ENCODE data around the gene MT3. TPM values are rescaled to one million over a fixed set of nuclear protein-coding genes. Genes with fewer than 3 reads are reported as not detected.

The MT3 gene
- total and polyA plus RNA-seq, 2 of the 8 experiments (the other 6 are each of a cell fraction or from before 2014, with no cell fraction given) = 0.17 TPM; not detected in 1

- H3K14ac ChIP-seq (ENCODE audit: insufficient read length) = no peak overlapping the region
- H3K79me1 ChIP-seq (ENCODE audit: low read depth, low read length) = no peaks in the 10 kb centered on the region
- no peak overlapping the region for H2AK5ac ChIP-seq (ENCODE audit: low read depth, low read length)
- H3K9ac ChIP-seq (replicated peaks in 1 of 4; ENCODE audit: extremely low read depth in 1 of 4, low read depth in 3 of 4, low read length in 3 of 4) = no peak overlapping the region; a peak in 1 of 7 replicates
- H4K91ac ChIP-seq (replicated peaks; ENCODE audit: insufficient read length, low read length) = no peak overlapping the region
- H3K56ac ChIP-seq (replicated peaks; ENCODE audit: insufficient read length, low read depth, low read length) = no peak overlapping the region
- no peak overlapping the region for H4K8ac ChIP-seq (ENCODE audit: extremely low read depth, insufficient read depth, low read length)
- no peak overlapping the region for H3K27ac ChIP-seq (ENCODE audit: low read depth, low read length)
- H3K9me3 ChIP-seq (ENCODE audit: insufficient read depth in 2 of 2, low read depth in 1 of 2, low read length in 1 of 2) = no peaks in the 10 kb centered on the region
- H3K79me2 ChIP-seq (ENCODE audit: control insufficient read depth in 1 of 2, insufficient read depth in 2 of 2, low read length in 2 of 2) = no peaks in the 10 kb centered on the region
- peaks cover 27 to 71% (median 57%) of the 10 kb centered on the region in 4 experiments for H3K27me3 ChIP-seq (replicated peaks in 1 of 4; ENCODE audit: control insufficient read depth in 3 of 4, extremely low read depth in 1 of 4, insufficient read depth in 3 of 4, low read length in 3 of 4)
- no peak overlapping the region for H2BK120ac ChIP-seq (replicated peaks; ENCODE audit: low read depth, low read length)
- H2AFZ ChIP-seq (ENCODE audit: low read length) = no peak overlapping the region
- H3K18ac ChIP-seq (ENCODE audit: extremely low read depth, low read length) = no peak overlapping the region
- H2BK5ac ChIP-seq (ENCODE audit: low read depth, low read length) = no peak overlapping the region
- H4K20me1 ChIP-seq (replicated peaks in 1 of 2; ENCODE audit: control insufficient read depth in 1 of 2, insufficient read depth in 2 of 2, low read length in 2 of 2) = peaks cover 0 to 2% of the 10 kb centered on the region in 2 experiments
- no peak overlapping the region for H2BK20ac ChIP-seq (ENCODE audit: low read length)
- no peaks in the 10 kb centered on the region for H3K36me3 ChIP-seq (ENCODE audit: control insufficient read depth in 2 of 4, insufficient read depth in 4 of 4, low read length in 3 of 4)
- TF ChIP-seq CHD2 (IDR thresholded peaks at IDR 0.05; ENCODE audit: low read length) (no peak), SUZ12 (IDR thresholded peaks at IDR 0.05; ENCODE audit: low read length) (0 out of 2 replicates have a peak, but pooled peaks have one; percentile 10)
- no peak overlapping the region for H3K23ac ChIP-seq (ENCODE audit: insufficient read length)
- H2BK12ac ChIP-seq (ENCODE audit: low read depth, low read length) = no peak overlapping the region; the same call in 1 of the 2 replicates
- DNase-seq (ENCODE audit: low read depth in 1 of 2, low spot score in 2 of 2) (no peak), FAIRE-seq (no peak)
- peaks cover 7 to 21% (median 10%) of the 10 kb centered on the region in 4 experiments for H3K4me1 ChIP-seq (replicated peaks in 1 of 4; ENCODE audit: control insufficient read depth in 3 of 4, insufficient read depth in 4 of 4, low read length in 3 of 4)
- 20% methylated on average over 10 of the region's 10 CpGs; no CpG with 5 or more reads in 1 of the 2 experiments for WGBS, 2 experiments (ENCODE audit: extremely low coverage in 1 of 2, insufficient coverage in 1 of 2, insufficient read length in 1 of 2, insufficient replicate concordance in 2 of 2, low coverage in 1 of 2, low lambda C conversion rate in 2 of 2, missing lambda C conversion rate in 1 of 2)
- H4K5ac ChIP-seq (ENCODE audit: insufficient read length, low read depth, low read length) = no peak overlapping the region
- ChIA-PET CTCF (ENCODE audit: partially characterized antibody) (interaction anchor here (0.6 to 2.0 kb wide), 3 partner anchors 10 to 91 kb away, joined by 3 to 5 read pairs (median 3); partner anchors contain the start of gene MT1E), POLR2A (ENCODE audit: partially characterized antibody) (interaction anchor here (1.2 to 8.0 kb wide), 4 partner anchors 11 to 58 kb away, joined by 3 to 66 read pairs (median 4); partner anchors contain the start of gene MT1E)
- no peak overlapping the region for H3K4ac ChIP-seq (replicated peaks; ENCODE audit: insufficient read length, low read depth, low read length)
- H3K4me3 ChIP-seq (ENCODE audit: extremely low read depth in 1 of 4, insufficient read depth in 2 of 4, low read depth in 3 of 4, low read length in 4 of 4) = peak overlapping the region in 1 of 4 experiments; percentile 62; a peak in 1 of 8 replicates
- H2BK15ac ChIP-seq (ENCODE audit: low read length) = peak overlapping the region; percentile 24; the same call in 1 of the 2 replicates
- peaks cover 11% of the 10 kb centered on the region; the same call in 1 of the 2 replicates for H3K23me2 ChIP-seq (ENCODE audit: low read depth, low read length)
- peak overlapping the region in 1 of 2 experiments; percentile 77; a peak in 3 of 4 replicates for H3K4me2 ChIP-seq (ENCODE audit: insufficient read depth in 1 of 2, low read depth in 2 of 2, low read length in 2 of 2)
Observed at GRCh38 chr16:56610017-56610608, 20.8 kb downstream of the MT3 start.

Measured in H1 (cell line).